Measurements from ENCODE around the gene GDPD5. TPM values are rescaled to one million over a fixed set of nuclear protein-coding genes. Genes with fewer than 3 reads are reported as not detected.

Gene GDPD5
- total and polyA plus RNA-seq, 10 of the 15 experiments (the other 5 are each of a cell fraction or from before 2014, with no cell fraction given), result 0.10 to 30.0 (median 6.7) TPM

GRCh38 chr11:75570559-75571139 lies 44.9 kb upstream of the GDPD5 start:
- POLR2A ChIA-PET, result no interaction called here
- no TSS peak for BruUV-seq (replicated peaks)

More at GRCh38 chr11:75570559-75571139, 44.9 kb upstream of the GDPD5 start:
- no peaks in the 10 kb centered on the region for H3K79me2 ChIP-seq (ENCODE audit: control insufficient read depth, insufficient read depth, low read length)
- ATAC-seq (no peak), FAIRE-seq (no peak), DNase-seq (ENCODE audit: low read depth, low spot score) (no peak)
- H2AFZ ChIP-seq (ENCODE audit: control insufficient read depth, low read depth, low read length), result no peak overlapping the region
- intact Hi-C loops (cut with micrococcal nuclease; ENCODE audit: unreplicated experiment) (no loop called here), in situ Hi-C loops (cut with MboI) (no loop called here)
- H3K27me3 ChIP-seq (replicated peaks in 1 of 2; ENCODE audit: control insufficient read depth in 2 of 2, insufficient read depth in 2 of 2, low read length in 1 of 2), result no peaks in the 10 kb centered on the region
- no peaks in the 10 kb centered on the region for H3K4me1 ChIP-seq (ENCODE audit: control insufficient read depth, insufficient read depth, low read length)
- H4K20me1 ChIP-seq (ENCODE audit: control insufficient read depth, insufficient read depth), result no peaks in the 10 kb centered on the region
- WGBS (ENCODE audit: insufficient coverage, insufficient replicate concordance, low lambda C conversion rate, missing lambda C conversion rate), result 63% methylated on average over 9 of the region's 9 CpGs
- H3K9ac ChIP-seq (ENCODE audit: control insufficient read depth, insufficient read depth, low read length), result no peak overlapping the region
- H3K27ac ChIP-seq (ENCODE audit: control insufficient read depth, insufficient read depth), result no peak overlapping the region
- ChIA-PET RAD21 (ENCODE audit: unreplicated experiment) (no interaction called here), CTCF (no interaction called here), SMC1A (ENCODE audit: uncharacterized antibody, unreplicated experiment) (interaction anchor here (1.2 kb wide), 1 partner anchor 12 kb away, joined by 4 read pairs; no protein-coding TSS in a partner anchor)
- TF ChIP-seq NFXL1 (IDR thresholded peaks at IDR 0.05; ENCODE audit: borderline replicate concordance), result no peak
- no peak for TF ChIP-seq CREM (IDR thresholded peaks at IDR 0.05; ENCODE audit: low read depth)
- no peak for TF ChIP-seq NFIC (IDR thresholded peaks at IDR 0.05; ENCODE audit: low read depth, low read length)
- no peak for TF ChIP-seq NRF1 (conservative IDR thresholded peaks at IDR 0.05; ENCODE audit: low read depth, low read length)
- TF ChIP-seq ZNF274 (IDR thresholded peaks at IDR 0.05; ENCODE audit: insufficient read depth, insufficient read length), result no peak
- no peak for TF ChIP-seq ATF2 (IDR thresholded peaks at IDR 0.05; ENCODE audit: low read length)
- TF ChIP-seq BACH1 (IDR thresholded peaks at IDR 0.05; ENCODE audit: borderline replicate concordance), result no peak
- no peak for TF ChIP-seq WRNIP1 (IDR thresholded peaks at IDR 0.05; ENCODE audit: borderline replicate concordance, low read depth, low read length)
- no peak for TF ChIP-seq RCOR1 (conservative IDR thresholded peaks at IDR 0.05; ENCODE audit: low read depth, low read length)
- no peaks in the 10 kb centered on the region for H3K9me3 ChIP-seq (replicated peaks; ENCODE audit: control insufficient read depth, insufficient read depth, low read length)
- no peak overlapping the region for H3K4me2 ChIP-seq (ENCODE audit: control insufficient read depth, insufficient read depth)
- peaks cover 4 to 12% of the 10 kb centered on the region in 2 experiments; a peak in 3 of 4 replicates for H3K36me3 ChIP-seq (ENCODE audit: control insufficient read depth in 2 of 2, insufficient read depth in 2 of 2, low read length in 1 of 2)
- no peak overlapping the region for H3K4me3 ChIP-seq
